GM10266 (cell line): Measurements from ENCODE around the gene TASOR2.

Source experiments
- DNase-seq: peaks from one replicate; pipeline ENCODE4 v3.0.0; 2012; ENCODE audit errors: extremely low spot score
- TF ChIP-seq, protein P1 (sequence below): IDR thresholded peaks from 2 replicates; pipeline ENCODE4 v1.5.1; 2012; ENCODE audit warnings: mild to moderate bottlenecking, low read depth; ENCODE audit not compliant: control insufficient read depth, insufficient read depth; ENCODE audit errors: missing control alignments

Gene TASOR2

DNA sequence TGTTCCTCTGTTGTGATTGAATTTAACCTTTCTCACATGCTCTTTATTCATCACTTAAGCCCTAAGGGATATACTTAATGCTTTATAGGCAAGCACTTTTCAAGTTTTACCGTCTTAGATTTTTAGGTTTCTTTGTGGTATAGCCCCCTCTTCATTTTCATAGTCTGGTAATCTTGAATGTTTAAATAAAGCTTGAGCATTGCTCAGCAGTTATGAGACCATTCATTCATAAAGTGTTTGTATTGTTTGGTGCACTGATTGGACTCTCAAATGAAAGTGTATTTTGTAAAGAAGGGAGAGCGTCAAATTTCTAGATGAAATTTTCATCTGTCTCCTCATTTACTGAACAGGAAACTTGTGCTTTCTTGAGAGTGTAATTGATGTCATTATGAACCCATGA is 25.2 kb downstream of the TASOR2 start:
- no peak for DNase-seq
- TF ChIP-seq, protein P1, sequence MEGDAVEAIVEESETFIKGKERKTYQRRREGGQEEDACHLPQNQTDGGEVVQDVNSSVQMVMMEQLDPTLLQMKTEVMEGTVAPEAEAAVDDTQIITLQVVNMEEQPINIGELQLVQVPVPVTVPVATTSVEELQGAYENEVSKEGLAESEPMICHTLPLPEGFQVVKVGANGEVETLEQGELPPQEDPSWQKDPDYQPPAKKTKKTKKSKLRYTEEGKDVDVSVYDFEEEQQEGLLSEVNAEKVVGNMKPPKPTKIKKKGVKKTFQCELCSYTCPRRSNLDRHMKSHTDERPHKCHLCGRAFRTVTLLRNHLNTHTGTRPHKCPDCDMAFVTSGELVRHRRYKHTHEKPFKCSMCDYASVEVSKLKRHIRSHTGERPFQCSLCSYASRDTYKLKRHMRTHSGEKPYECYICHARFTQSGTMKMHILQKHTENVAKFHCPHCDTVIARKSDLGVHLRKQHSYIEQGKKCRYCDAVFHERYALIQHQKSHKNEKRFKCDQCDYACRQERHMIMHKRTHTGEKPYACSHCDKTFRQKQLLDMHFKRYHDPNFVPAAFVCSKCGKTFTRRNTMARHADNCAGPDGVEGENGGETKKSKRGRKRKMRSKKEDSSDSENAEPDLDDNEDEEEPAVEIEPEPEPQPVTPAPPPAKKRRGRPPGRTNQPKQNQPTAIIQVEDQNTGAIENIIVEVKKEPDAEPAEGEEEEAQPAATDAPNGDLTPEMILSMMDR, result no peak

DNA sequence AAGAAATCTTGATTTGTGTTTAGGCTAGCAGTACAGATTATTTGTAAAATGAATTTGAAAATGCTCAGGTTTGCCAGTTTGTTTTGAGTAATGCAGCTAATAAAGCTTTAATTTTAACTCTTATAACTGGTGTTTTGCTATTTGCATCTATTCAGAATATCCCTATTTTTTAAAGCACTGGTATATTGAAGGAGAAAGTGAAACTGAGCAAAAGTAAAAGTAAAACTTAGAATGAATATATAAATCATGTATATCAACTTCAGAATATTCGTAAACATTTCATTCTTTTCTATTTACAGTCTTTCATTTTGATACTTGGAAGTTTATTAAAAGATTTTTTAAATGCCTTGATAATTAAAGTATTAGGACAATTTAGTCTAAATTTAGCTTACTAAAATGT is 26.2 kb downstream of the TASOR2 start:
- TF ChIP-seq, protein P1, result no peak
- no peak for DNase-seq

DNA sequence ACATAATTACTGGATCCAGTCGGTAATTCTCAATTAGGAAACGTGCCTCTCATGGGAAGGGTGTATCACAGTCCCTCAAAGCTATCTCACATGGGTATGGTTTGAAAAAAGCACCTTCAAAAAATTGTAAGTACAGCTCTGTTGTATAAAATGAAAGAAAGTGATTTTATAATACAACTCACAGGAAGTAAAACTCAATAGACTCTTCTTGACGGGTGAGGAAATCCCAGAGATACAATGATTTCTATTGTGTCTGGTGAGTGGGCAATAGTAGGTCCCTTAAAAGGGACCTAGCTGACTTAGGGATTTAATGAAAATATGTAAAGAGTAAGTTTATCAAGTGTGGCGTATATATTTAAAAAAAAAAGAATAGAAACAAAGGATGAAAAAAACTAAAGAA is 27.0 kb downstream of the TASOR2 start:
- TF ChIP-seq, protein P1, result no peak
- no peak for DNase-seq

DNA sequence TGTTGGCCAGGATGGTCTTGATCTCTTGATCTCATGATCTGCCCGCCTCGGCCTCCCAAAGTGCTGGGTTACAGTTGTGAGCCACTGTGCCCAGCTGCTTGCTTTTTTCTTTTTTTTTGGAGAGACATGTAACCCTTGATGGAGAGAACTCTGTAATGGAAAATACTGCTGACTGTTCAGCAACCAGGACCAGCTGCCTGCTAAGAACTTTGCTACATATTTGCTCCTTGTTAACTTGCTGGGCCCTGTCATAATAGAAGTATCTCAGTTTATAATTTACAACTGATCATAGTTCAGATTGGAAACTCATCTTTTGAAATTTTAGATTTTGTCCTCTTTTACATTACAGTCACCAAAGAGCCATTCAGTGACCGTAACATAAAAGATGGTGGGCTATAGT is 34.9 kb downstream of the TASOR2 start:
- no peak for DNase-seq
- TF ChIP-seq, protein P1, result no peak

DNA sequence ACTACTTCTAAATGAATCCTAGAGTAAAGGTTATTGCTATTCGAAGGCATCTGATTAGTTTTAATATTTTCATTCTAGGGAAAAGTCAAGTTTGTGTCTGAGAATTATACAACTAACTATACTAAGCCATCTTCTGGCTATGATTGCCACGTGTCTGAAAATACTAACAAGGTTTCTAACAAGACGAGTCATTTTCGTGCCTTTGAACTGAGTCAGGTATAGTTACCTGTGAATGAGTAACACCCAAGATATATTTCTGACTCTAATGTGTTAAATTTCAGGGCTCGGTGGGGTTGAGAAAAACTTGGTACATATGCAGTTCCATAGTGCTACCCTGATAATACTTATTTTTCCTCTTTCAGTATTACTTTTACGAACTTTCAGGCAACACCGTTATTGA is 35.5 kb downstream of the TASOR2 start:
- no peak for DNase-seq
- TF ChIP-seq, protein P1, result no peak

DNA sequence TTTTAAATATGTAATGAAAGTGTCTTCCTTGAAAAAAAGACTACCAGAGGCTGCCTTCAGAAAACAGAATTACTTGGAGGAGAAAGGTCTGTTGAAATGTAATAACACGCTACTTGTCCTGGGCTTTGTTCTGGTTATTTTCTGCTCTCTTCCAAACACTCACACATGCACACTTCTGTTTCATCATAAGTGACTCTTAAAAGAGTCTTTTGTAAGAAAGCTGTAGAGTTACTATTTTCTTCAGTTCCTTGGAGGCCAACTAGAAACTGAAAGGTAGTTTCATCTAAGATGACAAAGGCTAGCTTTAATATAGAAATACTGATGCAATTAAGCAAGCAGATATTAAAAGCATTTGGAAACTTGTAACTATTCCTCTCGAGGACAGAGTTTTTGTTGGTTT is 39.1 kb downstream of the TASOR2 start:
- no peak for DNase-seq
- TF ChIP-seq, protein P1, result no peak

DNA sequence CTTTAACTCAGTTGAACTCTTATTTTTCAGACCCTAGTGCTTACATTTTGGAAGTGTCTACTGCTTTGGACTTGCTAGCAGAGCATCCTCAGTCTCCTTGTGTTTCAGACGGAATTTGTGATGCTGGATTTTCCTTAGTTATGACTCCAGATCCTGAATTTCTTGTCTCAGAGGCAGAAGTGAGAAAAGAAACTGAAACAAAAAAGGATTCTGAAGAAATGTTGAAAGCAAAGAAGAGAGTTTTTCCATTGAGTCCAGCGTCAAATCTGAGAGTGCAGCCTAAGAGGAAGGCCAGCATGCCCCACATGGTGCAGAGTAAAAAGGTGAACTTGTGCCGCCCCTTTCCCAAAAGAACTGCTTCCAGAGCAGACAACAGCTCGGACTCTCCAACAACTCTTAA is 46.1 kb downstream of the TASOR2 start:
- DNase-seq, result no peak
- TF ChIP-seq, protein P1, result no peak
